H9 (cell line): ENCODE data around the gene LHPP. TPM values are rescaled to one million over a fixed set of nuclear protein-coding genes. Genes with fewer than 3 reads are reported as not detected.
A peak's percentile ranks its signal among the peaks of the same experiment; 100 is the strongest.

ENCODE experiments used
- DNase-seq: peaks from one replicate; pipeline ENCODE4 v3.0.0-alpha.2; 2017
- H2AFZ ChIP-seq: one replicate; pipeline ENCODE4 v1.6.1; 2013; ENCODE audit warnings: mild to moderate bottlenecking, low read length, control low read depth, moderate library complexity
- H2AK5ac ChIP-seq: 2 replicates; pipeline ENCODE4 v1.6.1; 2013; ENCODE audit warnings: low read length, control low read depth, mixed read lengths; ENCODE audit not compliant: insufficient read length
- H2BK120ac ChIP-seq: one replicate; pipeline ENCODE4 v1.6.1; 2013; ENCODE audit warnings: low read depth, mild to moderate bottlenecking, low read length, control low read depth, inconsistent platforms; ENCODE audit not compliant: poor library complexity, severe bottlenecking
- H2BK12ac ChIP-seq: 2 replicates; pipeline ENCODE4 v1.6.1; 2013; ENCODE audit warnings: low read length, control low read depth, mixed read lengths, low read depth; ENCODE audit not compliant: insufficient read length
- H2BK15ac ChIP-seq: 2 replicates; pipeline ENCODE4 v1.6.1; 2013; ENCODE audit warnings: low read depth, low read length, control low read depth
- H2BK20ac ChIP-seq: one replicate; pipeline ENCODE4 v1.6.1; 2013; ENCODE audit warnings: low read depth, mild to moderate bottlenecking, low read length, control low read depth, inconsistent platforms; ENCODE audit not compliant: poor library complexity, severe bottlenecking
- H2BK5ac ChIP-seq: 2 replicates; pipeline ENCODE4 v1.6.1; 2013; ENCODE audit warnings: low read length, control low read depth, mixed read lengths; ENCODE audit not compliant: insufficient read length
- H3K14ac ChIP-seq: 2 replicates; pipeline ENCODE4 v1.6.1; 2013; ENCODE audit warnings: low read length, control low read depth; ENCODE audit not compliant: insufficient read depth
- H3K18ac ChIP-seq: 2 replicates; pipeline ENCODE4 v1.6.1; 2013; ENCODE audit warnings: low read depth, mild to moderate bottlenecking, mixed read lengths, low read length, control low read depth; ENCODE audit not compliant: insufficient read length
- H3K23ac ChIP-seq: 2 replicates; pipeline ENCODE4 v1.6.1; 2013; ENCODE audit warnings: low read length, control low read depth, mixed read lengths, low read depth; ENCODE audit not compliant: insufficient read length
- H3K23me2 ChIP-seq: 2 replicates; pipeline ENCODE4 v1.6.1; 2013; ENCODE audit warnings: low read depth, mild to moderate bottlenecking, mixed read lengths, low read length, control low read depth; ENCODE audit not compliant: insufficient read length, poor library complexity, severe bottlenecking
- H3K27ac ChIP-seq: 2 replicates; pipeline ENCODE4 v1.5.1; 2013; ENCODE audit warnings: low read length, control low read depth, mixed read lengths, low read depth; ENCODE audit not compliant: insufficient read length
- H3K27me3 ChIP-seq: 2 replicates; pipeline ENCODE4 v1.6.1; 2013; ENCODE audit warnings: low read length, control low read depth, inconsistent platforms; ENCODE audit not compliant: insufficient read depth
- H3K4ac ChIP-seq: 2 replicates; pipeline ENCODE4 v1.6.1; 2013; ENCODE audit warnings: low read depth, mild to moderate bottlenecking, control low read depth, inconsistent platforms, low read length, moderate library complexity
- H3K4me1 ChIP-seq: 2 replicates; pipeline ENCODE4 v1.6.1; 2013; ENCODE audit warnings: low read length, control low read depth, inconsistent platforms; ENCODE audit not compliant: insufficient read depth
- H3K4me2 ChIP-seq: 2 replicates; pipeline ENCODE4 v1.6.1; 2013; ENCODE audit warnings: low read length, control low read depth, mixed read lengths; ENCODE audit not compliant: insufficient read length, insufficient read depth
- H3K56ac ChIP-seq: 2 replicates; pipeline ENCODE4 v1.6.1; 2013; ENCODE audit warnings: low read depth, mild to moderate bottlenecking, mixed read lengths, low read length, control low read depth; ENCODE audit not compliant: insufficient read length
- H3K79me1 ChIP-seq: 2 replicates; pipeline ENCODE4 v1.6.1; 2013; ENCODE audit warnings: low read depth, mild to moderate bottlenecking, moderate library complexity, low read length, control low read depth, inconsistent platforms; ENCODE audit not compliant: insufficient read depth, poor library complexity, severe bottlenecking
- H3K79me2 ChIP-seq: 2 replicates; pipeline ENCODE4 v1.6.1; 2013; ENCODE audit warnings: low read length, control low read depth, inconsistent platforms; ENCODE audit not compliant: insufficient read depth
- H3K9ac ChIP-seq: 2 replicates; pipeline ENCODE4 v1.6.1; 2013; ENCODE audit warnings: low read length, control low read depth, mixed read lengths; ENCODE audit not compliant: insufficient read length; ENCODE audit errors: extremely low read depth
- H3K9me3 ChIP-seq: one replicate; pipeline ENCODE4 v1.6.1; 2013; ENCODE audit warnings: low read depth, low read length, inconsistent platforms; ENCODE audit not compliant: control insufficient read depth
- H3T11ph ChIP-seq: one replicate; pipeline ENCODE4 v1.6.1; 2013; ENCODE audit warnings: mild to moderate bottlenecking, low read length, control low read depth, inconsistent platforms
- H4K20me1 ChIP-seq: one replicate; pipeline ENCODE4 v1.6.1; 2013; ENCODE audit not compliant: control insufficient read depth, insufficient read length, insufficient read depth
- H4K5ac ChIP-seq: 2 replicates; pipeline ENCODE4 v1.6.1; 2013; ENCODE audit warnings: low read depth, mild to moderate bottlenecking, mixed read lengths, low read length, control low read depth; ENCODE audit not compliant: insufficient read length
- H4K8ac ChIP-seq: replicated peaks from 2 replicates; pipeline ENCODE4 v1.6.1; 2013; ENCODE audit warnings: low read length, control low read depth, mixed read lengths, low read depth; ENCODE audit not compliant: insufficient read length
- H4K91ac ChIP-seq: 2 replicates; pipeline ENCODE4 v1.6.1; 2013; ENCODE audit warnings: low read depth, mild to moderate bottlenecking, moderate library complexity, mixed read lengths, low read length, control low read depth; ENCODE audit not compliant: insufficient read length
- H3K27ac Mint-ChIP-seq, 3 experiments: 2 replicates in 2 of 3; 3 replicates in 1 of 3; pipeline ENCODE4 v1.8.0; 2020 to 2021; ENCODE audit warnings: mixed read lengths in 3 of 3, mild to moderate bottlenecking in 1 of 3, moderate library complexity in 1 of 3
- H3K27me3 Mint-ChIP-seq: 2 replicates; pipeline ENCODE4 v1.8.0; 2021; ENCODE audit warnings: low read depth, mild to moderate bottlenecking, moderate library complexity, mixed read lengths
- H3K36me3 Mint-ChIP-seq, 3 experiments: 2 replicates in 2 of 3; 3 replicates in 1 of 3; pipeline ENCODE4 v1.8.0; 2020 to 2021; ENCODE audit warnings: low read depth in 3 of 3, mixed read lengths in 3 of 3; ENCODE audit not compliant: insufficient read depth in 1 of 3
- H3K4me1 Mint-ChIP-seq, 2 experiments: 2 replicates each; pipeline ENCODE4 v1.8.0; 2020; ENCODE audit warnings: mixed read lengths in 2 of 2
- H3K4me3 Mint-ChIP-seq, 2 experiments: 2 replicates in 1 of 2; 3 replicates in 1 of 2; pipeline ENCODE4 v1.8.0; 2020 to 2021; ENCODE audit warnings: mild to moderate bottlenecking in 2 of 2, mixed read lengths in 2 of 2, moderate library complexity in 1 of 2
- H3K9me3 Mint-ChIP-seq, 2 experiments: 2 replicates in 1 of 2; 3 replicates in 1 of 2; pipeline ENCODE4 v1.8.0; 2020; ENCODE audit warnings: mild to moderate bottlenecking in 2 of 2, mixed read lengths in 2 of 2, moderate library complexity in 1 of 2
- WGBS: extraction: QIAGEN DNeasy Blood & Tissue Kit; methylation state at CpG from one replicate; pipeline ENCODE4 v1.1.7; 2013; ENCODE audit warnings: missing lambda C conversion rate, low lambda C conversion rate, mixed read lengths; ENCODE audit not compliant: insufficient read length; ENCODE audit errors: extremely low coverage; 5-methylcytosine and 5-hydroxymethylcytosine counted together
- total RNA-seq: library from RNA; stranded (reverse); gene quantifications from 2 replicates; pipeline ENCODE4 v1.2.1, GENCODE V29; 2021
- TF ChIP-seq, protein P1 (sequence below): fragments of 200-600 bp; sonication (generic); conservative IDR thresholded peaks from 3 replicates; pipeline ENCODE4 v1.8.0; 2021; ENCODE audit warnings: antibody characterized with exemption, mild to moderate bottlenecking

Gene LHPP
- total RNA-seq, 1 experiment from 2014 or later: 29.6 TPM

DNA sequence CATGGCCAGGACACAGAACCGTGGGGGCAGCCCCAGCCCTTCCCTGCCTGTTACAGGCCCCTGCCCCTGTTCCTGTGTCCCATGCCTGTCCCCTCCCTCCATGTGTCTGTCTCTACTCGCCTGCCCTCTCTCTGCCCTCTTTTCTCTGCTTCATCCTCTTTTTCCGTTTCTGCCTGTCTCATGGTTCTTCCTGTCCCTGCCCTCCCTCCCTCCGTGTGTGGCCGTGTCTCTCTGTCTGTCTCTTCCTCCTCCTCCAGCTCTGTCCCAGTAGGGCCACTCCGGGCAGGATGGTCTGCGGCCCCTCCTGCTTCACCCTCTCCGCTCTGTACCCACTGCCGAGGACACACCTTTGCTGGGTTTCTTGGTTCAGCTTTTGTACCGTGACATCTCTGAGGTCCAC is 145.2 kb downstream of the LHPP start:
- Histone ChIP-seq H3K27ac (no peak overlapping the region), H3K79me1 (no peaks in the 10 kb centered on the region), H2BK120ac (no peak overlapping the region), H3K79me2 (no peaks in the 10 kb centered on the region), H3K4me2 (no peak overlapping the region), H2BK5ac (no peak overlapping the region), H3K9ac (no peak overlapping the region), H4K20me1 (peaks cover 3% of the 10 kb centered on the region), H4K5ac (no peak overlapping the region), H2BK12ac (no peak overlapping the region), H3K14ac (0 out of 2 replicates have a peak overlapping the region, but pooled peaks have one; percentile 5), H3K23ac (no peak overlapping the region), H2BK20ac (no peak overlapping the region), H2BK15ac (no peak overlapping the region), H3K4me1 (no peaks in the 10 kb centered on the region), H4K8ac (no peak overlapping the region), H3K18ac (no peak overlapping the region), H3K4ac (no peak overlapping the region), H3K56ac (no peak overlapping the region), H2AFZ (no peak overlapping the region), H3K9me3 (no peaks in the 10 kb centered on the region), H3K27me3 (no peaks in the 10 kb centered on the region), H4K91ac (no peak overlapping the region), H3T11ph (no peak overlapping the region), H3K23me2 (no peaks in the 10 kb centered on the region), H2AK5ac (no peak overlapping the region)
- TF ChIP-seq, protein P1, sequence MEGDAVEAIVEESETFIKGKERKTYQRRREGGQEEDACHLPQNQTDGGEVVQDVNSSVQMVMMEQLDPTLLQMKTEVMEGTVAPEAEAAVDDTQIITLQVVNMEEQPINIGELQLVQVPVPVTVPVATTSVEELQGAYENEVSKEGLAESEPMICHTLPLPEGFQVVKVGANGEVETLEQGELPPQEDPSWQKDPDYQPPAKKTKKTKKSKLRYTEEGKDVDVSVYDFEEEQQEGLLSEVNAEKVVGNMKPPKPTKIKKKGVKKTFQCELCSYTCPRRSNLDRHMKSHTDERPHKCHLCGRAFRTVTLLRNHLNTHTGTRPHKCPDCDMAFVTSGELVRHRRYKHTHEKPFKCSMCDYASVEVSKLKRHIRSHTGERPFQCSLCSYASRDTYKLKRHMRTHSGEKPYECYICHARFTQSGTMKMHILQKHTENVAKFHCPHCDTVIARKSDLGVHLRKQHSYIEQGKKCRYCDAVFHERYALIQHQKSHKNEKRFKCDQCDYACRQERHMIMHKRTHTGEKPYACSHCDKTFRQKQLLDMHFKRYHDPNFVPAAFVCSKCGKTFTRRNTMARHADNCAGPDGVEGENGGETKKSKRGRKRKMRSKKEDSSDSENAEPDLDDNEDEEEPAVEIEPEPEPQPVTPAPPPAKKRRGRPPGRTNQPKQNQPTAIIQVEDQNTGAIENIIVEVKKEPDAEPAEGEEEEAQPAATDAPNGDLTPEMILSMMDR: no peak
- Mint-ChIP-seq H3K27me3 (peaks cover 2% of the 10 kb centered on the region; the same call in 1 of the 2 replicates), H3K27ac (no peak overlapping the region), H3K4me1 (peaks cover 4 to 9% of the 10 kb centered on the region in 2 experiments; a peak in 3 of 4 replicates), H3K9me3 (no peaks in the 10 kb centered on the region), H3K36me3 (no peaks in the 10 kb centered on the region; a peak in 1 of 7 replicates), H3K4me3 (no peak overlapping the region)
- no CpG with 5 or more reads among the region's 10 CpGs for WGBS
- DNase-seq: no peak
